ENCODE data around the gene ITGB2.

DNA sequence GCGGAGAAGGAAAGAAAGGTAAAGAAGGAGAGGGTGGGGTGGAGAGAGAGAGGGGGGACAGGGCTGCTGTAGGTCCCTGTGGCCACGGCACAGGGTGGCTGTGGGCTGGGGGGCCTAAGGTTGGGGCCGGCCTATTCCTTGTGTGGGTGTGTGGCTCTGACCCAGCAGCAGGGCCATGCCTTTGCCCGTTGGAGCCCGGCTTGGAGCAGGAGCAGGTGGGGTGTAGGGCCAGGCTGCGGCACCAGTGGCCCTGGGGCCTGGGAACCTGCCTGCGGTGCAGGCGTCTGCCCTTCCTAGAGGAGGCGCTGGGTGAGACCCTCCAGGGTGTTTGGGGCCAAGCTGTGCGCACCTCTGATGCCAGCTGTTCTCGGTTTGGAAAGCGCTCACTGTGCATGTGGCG is 83.2 kb downstream of the ITGB2 start:
- no peak for TF ChIP-seq CTCF (IDR thresholded peaks at IDR 0.05; ENCODE audit: low read depth, low read length)
- no peak for TF ChIP-seq EZH2phosphoT487 (IDR thresholded peaks at IDR 0.05; ENCODE audit: low read depth)

Data from OCI-LY3 (cell line).